ENCODE measurements around the gene TRAF2.

DNA sequence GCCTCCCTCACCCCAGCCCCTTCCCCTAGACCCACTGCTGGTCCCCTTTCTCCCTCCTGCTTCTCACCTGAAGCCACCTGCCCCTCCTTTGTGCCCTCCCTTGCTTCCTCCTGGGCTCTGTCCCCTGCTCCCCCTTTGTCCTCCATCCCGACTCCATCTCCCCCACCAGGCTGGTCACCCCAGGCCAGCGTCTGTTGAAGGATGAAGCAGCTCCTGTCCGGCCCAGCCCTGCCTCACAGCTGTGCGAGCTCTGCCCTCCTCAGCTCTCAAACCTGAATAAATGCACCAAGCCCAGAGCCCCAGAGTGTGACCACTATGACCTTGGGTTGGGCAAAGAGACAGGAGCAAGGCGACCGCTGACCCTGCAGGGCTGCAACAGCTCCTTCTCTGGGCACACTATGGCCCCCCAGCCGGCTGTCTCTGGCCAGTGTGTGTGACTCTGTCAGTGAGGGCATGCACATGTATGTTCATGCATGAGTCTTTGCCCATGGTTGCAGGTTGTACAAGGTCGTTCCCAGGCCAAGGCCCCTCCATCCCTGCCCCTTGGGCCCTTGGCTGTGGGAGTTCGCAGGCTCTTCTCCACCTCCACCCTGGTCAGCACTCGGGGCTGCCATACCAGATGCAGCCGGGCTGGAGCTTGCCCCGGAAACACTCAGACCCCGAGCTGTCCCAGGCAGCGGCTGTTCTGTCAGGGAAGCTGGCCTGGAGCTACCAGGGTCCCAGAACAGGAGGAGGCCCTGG, 69.1 kb downstream of the TRAF2 start:
- TF ChIP-seq, protein P1, sequence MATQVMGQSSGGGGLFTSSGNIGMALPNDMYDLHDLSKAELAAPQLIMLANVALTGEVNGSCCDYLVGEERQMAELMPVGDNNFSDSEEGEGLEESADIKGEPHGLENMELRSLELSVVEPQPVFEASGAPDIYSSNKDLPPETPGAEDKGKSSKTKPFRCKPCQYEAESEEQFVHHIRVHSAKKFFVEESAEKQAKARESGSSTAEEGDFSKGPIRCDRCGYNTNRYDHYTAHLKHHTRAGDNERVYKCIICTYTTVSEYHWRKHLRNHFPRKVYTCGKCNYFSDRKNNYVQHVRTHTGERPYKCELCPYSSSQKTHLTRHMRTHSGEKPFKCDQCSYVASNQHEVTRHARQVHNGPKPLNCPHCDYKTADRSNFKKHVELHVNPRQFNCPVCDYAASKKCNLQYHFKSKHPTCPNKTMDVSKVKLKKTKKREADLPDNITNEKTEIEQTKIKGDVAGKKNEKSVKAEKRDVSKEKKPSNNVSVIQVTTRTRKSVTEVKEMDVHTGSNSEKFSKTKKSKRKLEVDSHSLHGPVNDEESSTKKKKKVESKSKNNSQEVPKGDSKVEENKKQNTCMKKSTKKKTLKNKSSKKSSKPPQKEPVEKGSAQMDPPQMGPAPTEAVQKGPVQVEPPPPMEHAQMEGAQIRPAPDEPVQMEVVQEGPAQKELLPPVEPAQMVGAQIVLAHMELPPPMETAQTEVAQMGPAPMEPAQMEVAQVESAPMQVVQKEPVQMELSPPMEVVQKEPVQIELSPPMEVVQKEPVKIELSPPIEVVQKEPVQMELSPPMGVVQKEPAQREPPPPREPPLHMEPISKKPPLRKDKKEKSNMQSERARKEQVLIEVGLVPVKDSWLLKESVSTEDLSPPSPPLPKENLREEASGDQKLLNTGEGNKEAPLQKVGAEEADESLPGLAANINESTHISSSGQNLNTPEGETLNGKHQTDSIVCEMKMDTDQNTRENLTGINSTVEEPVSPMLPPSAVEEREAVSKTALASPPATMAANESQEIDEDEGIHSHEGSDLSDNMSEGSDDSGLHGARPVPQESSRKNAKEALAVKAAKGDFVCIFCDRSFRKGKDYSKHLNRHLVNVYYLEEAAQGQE (IDR thresholded peaks at IDR 0.05), result no peak
- TF ChIP-seq RAD21 (IDR thresholded peaks at IDR 0.05) (no peak), CTCF (IDR thresholded peaks at IDR 0.05; ENCODE audit: low read depth, low read length, missing input control) (no peak), JUND (IDR thresholded peaks at IDR 0.05) (no peak), NR2F2 (IDR thresholded peaks at IDR 0.05) (no peak), TAF1 (conservative IDR thresholded peaks at IDR 0.05) (no peak), YY1 (IDR thresholded peaks at IDR 0.05) (no peak), FOXA1 (IDR thresholded peaks at IDR 0.05) (no peak), FOXA2 (IDR thresholded peaks at IDR 0.05) (no peak), SP1 (IDR thresholded peaks at IDR 0.05) (no peak), RXRA (IDR thresholded peaks at IDR 0.05) (no peak), EGR1 (IDR thresholded peaks at IDR 0.05; ENCODE audit: low read depth in 2 of 2) (no peak)
- TF ChIP-seq, protein P2, sequence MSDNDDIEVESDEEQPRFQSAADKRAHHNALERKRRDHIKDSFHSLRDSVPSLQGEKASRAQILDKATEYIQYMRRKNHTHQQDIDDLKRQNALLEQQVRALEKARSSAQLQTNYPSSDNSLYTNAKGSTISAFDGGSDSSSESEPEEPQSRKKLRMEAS (IDR thresholded peaks at IDR 0.05), result no peak
